Lung (tissue), 12 donors: ENCODE measurements around the gene BAHCC1. TPM values are rescaled to one million over a fixed set of nuclear protein-coding genes. Genes with fewer than 3 reads are reported as not detected.

Source experiments
- ATAC-seq: fragments of 200-7000 bp; cut with Tn5 transposase; one replicate; pipeline ENCODE4 v1.9.1; 2020; ENCODE audit warnings: moderate number of reproducible peaks; ENCODE audit not compliant: insufficient read depth, low FRiP score
- DNase-seq, 3 donors: peaks; one replicate each; pipeline ENCODE4 v3.0.0-alpha.2; 2013 to 2017
- H3K27ac ChIP-seq, 2 donors: one replicate each; pipeline ENCODE4 v1.5.1; 2013; ENCODE audit warnings: mild to moderate bottlenecking in 2 of 2, moderate library complexity in 2 of 2, control low read depth in 1 of 2, inconsistent platforms in 1 of 2, low read depth in 1 of 2, low read length in 1 of 2
- H3K27me3 ChIP-seq, 3 donors: one replicate each; pipeline ENCODE4 v1.5.1; 2013; ENCODE audit warnings: low read length in 2 of 3; ENCODE audit not compliant: control insufficient read depth in 3 of 3, insufficient read depth in 3 of 3
- H3K36me3 ChIP-seq, 4 donors: one replicate each; pipeline ENCODE4 v1.5.1; 2013; ENCODE audit warnings: low read length in 4 of 4, mild to moderate bottlenecking in 1 of 4, moderate library complexity in 1 of 4; ENCODE audit not compliant: control insufficient read depth in 4 of 4, insufficient read depth in 4 of 4
- H3K4me1 ChIP-seq, 5 donors: one replicate each; pipeline ENCODE4 v1.5.1; 2013; ENCODE audit warnings: low read length in 5 of 5, mild to moderate bottlenecking in 2 of 5, moderate library complexity in 1 of 5; ENCODE audit not compliant: control insufficient read depth in 5 of 5, insufficient read depth in 5 of 5
- H3K4me3 ChIP-seq: one replicate; pipeline ENCODE4 v1.5.1; 2013; ENCODE audit warnings: mild to moderate bottlenecking, control low read depth, moderate library complexity
- H3K9ac ChIP-seq, 2 donors: one replicate each; pipeline ENCODE4 v1.5.1; 2013; ENCODE audit warnings: low read length in 2 of 2, control low read depth in 1 of 2; ENCODE audit not compliant: insufficient read depth in 1 of 2
- H3K9me3 ChIP-seq, 4 donors: one replicate each; pipeline ENCODE4 v1.5.1; 2013; ENCODE audit warnings: low read length in 3 of 4, mild to moderate bottlenecking in 1 of 4, moderate library complexity in 1 of 4; ENCODE audit not compliant: control insufficient read depth in 4 of 4, insufficient read depth in 3 of 4
- CTCF ChIP-seq: IDR thresholded peaks from 2 replicates; pipeline ENCODE4 v1.5.1; 2012; ENCODE audit warnings: mild to moderate bottlenecking; ENCODE audit errors: control extremely low read depth, extremely low read depth
- WGBS, 2 donors: extraction: QIAGEN DNeasy Blood & Tissue Kit; methylation state at CpG; one replicate each; pipeline ENCODE4 v1.1.7; 2013; 5-methylcytosine and 5-hydroxymethylcytosine counted together
- polyA plus RNA-seq, 2 donors: library from polyadenylated mRNA; stranded (reverse); fragments of 200-250 nt; gene quantifications; one replicate each; pipeline ENCODE4 v1.2.1, GENCODE V29; 2013
- total RNA-seq, 2 donors: library from RNA; depleted of rRNA in 1 of 2; stranded (reverse); fragments of >200 nt in 1 of 2; gene quantifications; one replicate each; pipeline ENCODE4 v1.2.1, GENCODE V29; 2014 to 2021
- donor health status: control.
- donor health status: control.
- donor health status: Bipolar disorder and iron deficiency.
- donor health status: healthy.
- donor health status: DM: yes; HTN: yes; CAD: no.

BAHCC1 gene
- total and polyA plus RNA-seq, 4 donors, result 7.6 to 24.9 (median 17.5) TPM

- no peak for ATAC-seq
- H3K27ac ChIP-seq, result no peak overlapping the region
- H3K9ac ChIP-seq, result no peak overlapping the region
- no peaks in the 10 kb centered on the region for H3K27me3 ChIP-seq
- DNase-seq, result no peak
- H3K4me1 ChIP-seq, result peaks cover 0 to 20% (median 6%) of the 10 kb centered on the region in 5 donors
- no peaks in the 10 kb centered on the region for H3K36me3 ChIP-seq
- no peak for TF ChIP-seq CTCF
- no peaks in the 10 kb centered on the region for H3K9me3 ChIP-seq
- 90 to 93% methylated on average over 5 to 6 of the region's 6 CpGs for WGBS, 2 donors
- H3K4me3 ChIP-seq, result no peak overlapping the region
Measured at GRCh38 chr17:81382851-81383250, 12.4 kb upstream of the BAHCC1 start.

DNA sequence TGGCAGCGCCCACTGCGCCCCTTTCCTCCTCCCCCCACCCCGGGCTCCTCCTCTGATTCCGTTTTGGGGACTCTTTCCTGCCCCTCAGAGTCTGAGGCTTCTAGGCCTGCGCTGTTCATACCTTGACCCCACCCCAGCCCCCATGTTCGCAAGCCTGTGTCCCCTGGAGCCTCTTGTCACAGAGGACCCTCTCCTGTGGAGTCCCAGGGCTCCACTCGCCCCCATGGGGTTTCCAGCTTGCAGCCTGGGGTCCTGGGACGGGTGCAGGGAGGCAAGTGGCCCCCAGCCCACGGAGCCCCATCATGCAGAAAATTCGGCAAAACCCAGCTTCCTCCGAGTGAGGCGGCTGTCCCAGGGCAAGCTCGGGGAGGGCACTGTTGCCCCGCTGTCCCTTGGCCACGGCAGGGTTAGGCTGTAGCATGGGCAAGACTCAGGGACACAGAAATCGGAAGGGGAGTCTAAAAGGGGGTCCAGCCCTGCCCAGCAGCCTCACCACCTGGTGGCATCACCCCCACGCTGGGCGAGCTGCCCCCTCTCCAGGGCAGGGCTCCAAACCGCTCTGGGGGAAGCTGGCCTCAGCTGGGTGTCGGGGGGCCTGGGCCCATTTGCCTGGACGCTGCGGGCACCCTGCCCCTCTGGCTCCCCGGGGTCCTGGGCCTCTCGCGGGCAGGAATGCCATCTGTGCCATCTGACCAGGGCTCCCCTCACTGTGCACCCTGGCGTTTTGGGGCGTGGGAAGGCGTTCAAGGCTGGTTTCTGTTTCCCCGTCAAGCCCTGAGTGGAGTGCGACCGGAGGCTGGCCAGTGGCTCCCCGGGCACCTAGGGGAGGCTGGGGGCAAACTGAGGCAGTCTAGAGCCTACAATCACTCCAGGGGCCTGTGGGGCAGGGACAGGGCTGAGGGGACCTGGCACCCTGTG lies 11.5 kb upstream of the BAHCC1 start:
- H3K4me3 ChIP-seq, result no peak overlapping the region
- H3K27ac ChIP-seq, result no peak overlapping the region
- no peaks in the 10 kb centered on the region for H3K36me3 ChIP-seq
- TF ChIP-seq CTCF, result no peak
- H3K27me3 ChIP-seq, result no peaks in the 10 kb centered on the region
- no peak for ATAC-seq
- peaks cover 0 to 29% (median 6%) of the 10 kb centered on the region in 5 donors for H3K4me1 ChIP-seq
- WGBS, 2 donors, result 91 to 95% methylated on average over 32 of the region's 32 CpGs
- H3K9me3 ChIP-seq, result no peaks in the 10 kb centered on the region
- no peak for DNase-seq
- no peak overlapping the region for H3K9ac ChIP-seq

- Histone ChIP-seq H3K36me3 (no peaks in the 10 kb centered on the region), H3K9me3 (no peaks in the 10 kb centered on the region), H3K4me3 (no peak overlapping the region), H3K27ac (no peak overlapping the region), H3K9ac (no peak overlapping the region), H3K4me1 (peaks cover 0 to 40% (median 6%) of the 10 kb centered on the region in 5 donors), H3K27me3 (no peaks in the 10 kb centered on the region)
- ATAC-seq (no peak), DNase-seq (no peak)
- TF ChIP-seq CTCF, result no peak
- WGBS, 2 donors, result 89 to 91% methylated on average over 7 of the region's 7 CpGs
Measured at GRCh38 chr17:81384929-81385319, 10.3 kb upstream of the BAHCC1 start.
